ENCODE results near the gene CPNE9. TPM values are rescaled to one million over a fixed set of nuclear protein-coding genes. Genes with fewer than 3 reads are reported as not detected.

The CPNE9 gene
- polyA plus RNA-seq, 1 of the 3 experiments (the other 2 are of a cell fraction), result 0.03 TPM

- H3K4me2 ChIP-seq, result no peak overlapping the region
- CTCF ChIA-PET, result interaction anchor here (0.7 kb wide), 1 partner anchor 29 kb away, joined by 3 read pairs; no protein-coding TSS in a partner anchor
- H3K9me3 ChIP-seq, result no peaks in the 10 kb centered on the region
- WGBS (ENCODE audit: low lambda C conversion rate), result 100% methylated on average over 1 of the region's 3 CpGs
- no peak overlapping the region for H3K27ac ChIP-seq (ENCODE audit: low read depth in 2 of 2, low read length in 1 of 2)
- H3K9me2 ChIP-seq, result no peaks in the 10 kb centered on the region
- no peaks in the 10 kb centered on the region for H3F3A ChIP-seq (replicated peaks; ENCODE audit: insufficient read depth)
- no peak for DNase-seq
- H4K20me1 ChIP-seq (ENCODE audit: insufficient read depth), result no peaks in the 10 kb centered on the region
- H3K9ac ChIP-seq, result no peak overlapping the region
- H2AFZ ChIP-seq (ENCODE audit: low read depth), result no peak overlapping the region
- TF ChIP-seq YY1 (IDR thresholded peaks at IDR 0.05; ENCODE audit: low read depth), result no peak
- no peak for TF ChIP-seq FOXJ3 (CRISPR knock-in tag; IDR thresholded peaks at IDR 0.05)
- no peak for TF ChIP-seq TAF1 (IDR thresholded peaks at IDR 0.05; ENCODE audit: borderline replicate concordance, low read depth, low read length)
- no peak for TF ChIP-seq EP300 (IDR thresholded peaks at IDR 0.05; ENCODE audit: borderline replicate concordance in 1 of 2, low read depth in 1 of 2, low read length in 1 of 2)
- no peak for TF ChIP-seq SMC3 (IDR thresholded peaks at IDR 0.05; ENCODE audit: low read depth, low read length)
- TF ChIP-seq FOSL2 (IDR thresholded peaks at IDR 0.05; ENCODE audit: borderline replicate concordance, low read depth), result no peak
- no peak for TF ChIP-seq MEF2A (IDR thresholded peaks at IDR 0.05; ENCODE audit: borderline replicate concordance, low read depth)
- TF ChIP-seq RXRA (IDR thresholded peaks at IDR 0.05; ENCODE audit: borderline replicate concordance, low read depth), result no peak
- TF ChIP-seq USF1 (IDR thresholded peaks at IDR 0.05; ENCODE audit: borderline replicate concordance, low read depth), result no peak
- no peak for TF ChIP-seq NFIC (IDR thresholded peaks at IDR 0.05; ENCODE audit: borderline replicate concordance)
- TF ChIP-seq IRF3 (IDR thresholded peaks at IDR 0.05; ENCODE audit: low read depth, low read length), result no peak
- TF ChIP-seq REST (IDR thresholded peaks at IDR 0.05; ENCODE audit: low read depth, low read length), result no peak
- TF ChIP-seq JUND (IDR thresholded peaks at IDR 0.05), result no peak
- TF ChIP-seq PBX3 (IDR thresholded peaks at IDR 0.05), result no peak
- no peak for TF ChIP-seq MXI1 (IDR thresholded peaks at IDR 0.05; ENCODE audit: low read depth, low read length)
- no peak for TF ChIP-seq GABPA (IDR thresholded peaks at IDR 0.05; ENCODE audit: low read depth)
- TF ChIP-seq POLR2AphosphoS5 (IDR thresholded peaks at IDR 0.05; ENCODE audit: low read depth, low read length), result no peak
- TF ChIP-seq EZH2phosphoT487 (IDR thresholded peaks at IDR 0.05; ENCODE audit: borderline replicate concordance, low read depth), result no peak
- H3K4me1 ChIP-seq (ENCODE audit: control insufficient read depth in 1 of 2, insufficient read depth in 2 of 2, low read depth in 1 of 2, low read length in 1 of 2), result peaks cover 0 to under 1% of the 10 kb centered on the region in 2 experiments; a peak in 1 of 4 replicates
- H3K4me3 ChIP-seq (ENCODE audit: low read depth in 2 of 2, low read length in 1 of 2), result no peak overlapping the region
- peaks cover 2 to 40% of the 10 kb centered on the region in 2 experiments for H3K36me3 ChIP-seq (replicated peaks in 1 of 2; ENCODE audit: control insufficient read depth in 1 of 2, insufficient read depth in 2 of 2, low read length in 1 of 2)
- H3K79me2 ChIP-seq (ENCODE audit: insufficient read depth), result no peaks in the 10 kb centered on the region
- no peaks in the 10 kb centered on the region for H3K27me3 ChIP-seq (ENCODE audit: insufficient read depth)
- POLR2A ChIA-PET, result no interaction called here
Observed at GRCh38 chr3:9698293-9698692, 5.3 kb upstream of the CPNE9 start.
